ENCODE results near the gene PITPNB.

DNA sequence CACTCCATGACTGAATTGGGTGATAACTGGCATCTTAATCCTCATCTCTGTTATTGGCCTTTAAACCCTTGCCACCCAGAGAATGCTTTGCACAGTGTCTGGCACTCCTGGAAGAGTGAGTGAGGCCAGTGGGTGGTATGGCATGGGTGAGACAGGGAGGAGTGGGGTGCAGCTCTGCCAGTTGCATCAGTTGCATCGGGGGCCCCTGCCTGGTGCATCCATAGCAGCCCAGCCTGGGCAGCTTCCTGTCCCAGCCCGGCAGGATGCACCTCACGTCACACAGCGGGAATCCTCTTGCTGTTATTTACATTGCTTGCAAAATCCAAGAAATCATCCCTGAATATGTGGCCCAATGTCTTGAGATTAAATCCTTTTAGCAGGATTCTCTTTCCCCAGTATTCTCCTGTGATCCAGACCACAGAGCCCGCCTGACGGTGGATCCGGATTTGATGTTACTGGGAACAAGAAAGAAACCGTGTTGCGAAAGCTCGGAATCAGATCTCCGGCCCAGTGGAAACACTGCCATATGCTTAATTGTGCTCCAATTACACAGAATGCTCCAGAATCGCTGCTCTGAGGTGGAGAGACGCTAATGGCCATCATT, 79.9 kb downstream of the PITPNB start:
- TF ChIP-seq, protein P1, sequence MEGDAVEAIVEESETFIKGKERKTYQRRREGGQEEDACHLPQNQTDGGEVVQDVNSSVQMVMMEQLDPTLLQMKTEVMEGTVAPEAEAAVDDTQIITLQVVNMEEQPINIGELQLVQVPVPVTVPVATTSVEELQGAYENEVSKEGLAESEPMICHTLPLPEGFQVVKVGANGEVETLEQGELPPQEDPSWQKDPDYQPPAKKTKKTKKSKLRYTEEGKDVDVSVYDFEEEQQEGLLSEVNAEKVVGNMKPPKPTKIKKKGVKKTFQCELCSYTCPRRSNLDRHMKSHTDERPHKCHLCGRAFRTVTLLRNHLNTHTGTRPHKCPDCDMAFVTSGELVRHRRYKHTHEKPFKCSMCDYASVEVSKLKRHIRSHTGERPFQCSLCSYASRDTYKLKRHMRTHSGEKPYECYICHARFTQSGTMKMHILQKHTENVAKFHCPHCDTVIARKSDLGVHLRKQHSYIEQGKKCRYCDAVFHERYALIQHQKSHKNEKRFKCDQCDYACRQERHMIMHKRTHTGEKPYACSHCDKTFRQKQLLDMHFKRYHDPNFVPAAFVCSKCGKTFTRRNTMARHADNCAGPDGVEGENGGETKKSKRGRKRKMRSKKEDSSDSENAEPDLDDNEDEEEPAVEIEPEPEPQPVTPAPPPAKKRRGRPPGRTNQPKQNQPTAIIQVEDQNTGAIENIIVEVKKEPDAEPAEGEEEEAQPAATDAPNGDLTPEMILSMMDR (IDR thresholded peaks at IDR 0.05; ENCODE audit: low read depth, low read length) = no peak
- no peak for TF ChIP-seq EZH2phosphoT487 (IDR thresholded peaks at IDR 0.05; ENCODE audit: low read depth)

All from OCI-LY3 (cell line).